NCI-H774 (cell line): ENCODE results near the gene CORO1A.
"Not testable (repeated sequence)": the region's sequence is repeated elsewhere in the genome, so short reads cannot be mapped to it uniquely, and the experiment has no call there.

Experiments
- DNase-seq: peaks from one replicate; lab custom pipeline; 2025; lab: John Stamatoyannopoulos, UW

The CORO1A gene

GRCh38 chr16:30205541-30206236 lies 22.3 kb downstream of the CORO1A start:
- DNase-seq = not testable (repeated sequence)

GRCh38 chr16:30206252-30206651 lies 22.9 kb downstream of the CORO1A start:
- not testable (repeated sequence) for DNase-seq

- DNase-seq = not testable (repeated sequence)
Observed at GRCh38 chr16:30207063-30207704, 23.8 kb downstream of the CORO1A start.

GRCh38 chr16:30209032-30209431 lies 25.6 kb downstream of the CORO1A start:
- DNase-seq = not testable (repeated sequence)

- DNase-seq = not testable (repeated sequence)
Observed at GRCh38 chr16:30211414-30211813, 28.0 kb downstream of the CORO1A start.

- DNase-seq = not testable (repeated sequence)
Observed at GRCh38 chr16:30217082-30217481, 33.7 kb downstream of the CORO1A start.
